Stimulated activated CD8-positive, alpha-beta memory T cell treated with anti-CD3 and anti-CD28 coated beads, Interleukin-15, amount 100 ng/mL, for 24 hours (primary cell): ENCODE measurements around the gene CDH4.

Experiments
- DNase-seq: peaks from one replicate; pipeline ENCODE4 v3.0.0-alpha.2; 2020; ENCODE audit warnings: low read depth

Gene CDH4

GRCh38 chr20:61516346-61517208 lies 264.5 kb downstream of the CDH4 start:
- DNase-seq = no peak

DNA sequence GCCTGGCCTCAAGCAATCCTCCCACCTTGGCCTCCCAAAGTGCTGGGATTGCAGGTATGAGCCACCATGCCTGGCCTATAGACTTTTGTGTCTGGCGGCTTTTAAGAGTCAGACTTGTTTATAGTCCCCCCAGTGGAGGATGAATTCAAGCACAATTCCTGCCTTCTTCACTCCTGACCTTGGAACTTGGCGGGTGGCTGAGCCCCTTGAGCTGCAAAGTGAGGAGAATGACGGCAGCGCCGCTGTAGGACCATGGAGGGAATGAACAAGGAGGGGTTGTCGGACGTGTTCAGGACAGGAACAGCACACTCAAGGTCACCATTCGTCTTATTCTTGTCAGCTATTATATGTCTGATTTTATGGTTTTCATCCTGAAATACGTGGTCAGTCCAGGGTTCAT lies 265.4 kb downstream of the CDH4 start:
- no peak for DNase-seq

GRCh38 chr20:61518424-61518951 lies 266.4 kb downstream of the CDH4 start:
- DNase-seq = no peak

DNA sequence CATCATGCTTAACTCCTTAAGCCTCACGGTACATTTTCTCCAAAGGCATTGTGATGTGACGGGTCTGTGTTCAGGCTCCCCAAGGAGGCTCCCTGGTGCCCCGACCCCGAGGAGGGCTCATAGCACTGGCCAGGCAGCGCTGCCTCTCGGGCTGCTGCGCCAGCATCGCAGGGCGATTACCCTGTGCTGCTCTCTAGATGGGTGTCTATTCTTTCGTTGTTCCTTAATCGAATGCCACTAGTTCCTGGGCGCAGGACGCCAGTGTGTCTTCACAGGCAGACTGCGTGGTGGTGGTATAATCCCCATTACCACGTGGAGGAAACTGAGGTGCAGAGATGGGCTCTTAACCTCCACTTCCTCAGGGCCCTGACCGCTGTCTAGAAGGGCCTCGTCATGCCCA lies 267.4 kb downstream of the CDH4 start:
- no peak for DNase-seq

GRCh38 chr20:61520076-61520892 lies 268.2 kb downstream of the CDH4 start:
- no peak for DNase-seq

DNA sequence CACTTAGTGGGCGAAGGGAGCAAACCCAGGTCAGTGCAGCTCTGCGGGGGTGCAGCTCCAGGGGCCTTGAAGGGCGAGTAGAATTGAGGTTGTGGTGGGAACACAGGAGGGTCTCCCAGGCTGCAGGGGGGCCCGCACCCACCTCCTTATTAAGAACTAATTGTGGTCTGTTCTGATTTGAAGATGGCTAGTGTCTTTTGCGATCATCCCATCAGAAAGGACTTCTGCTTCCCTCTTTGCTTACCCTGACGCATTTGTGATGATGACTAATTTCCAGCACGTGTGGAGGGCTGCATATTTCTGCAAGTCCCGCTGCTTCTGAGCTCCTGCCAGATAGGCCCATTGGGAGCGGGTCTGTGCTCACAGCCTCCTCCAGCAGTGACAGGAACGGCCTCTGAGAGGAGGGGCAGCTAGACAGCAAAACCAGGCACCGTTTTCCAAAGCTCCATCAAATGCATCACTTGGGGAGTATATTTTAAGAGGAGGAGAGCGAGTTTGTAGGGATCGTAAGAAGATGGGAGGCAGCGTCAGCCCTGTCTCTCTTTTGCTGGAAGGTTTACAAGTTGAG lies 268.9 kb downstream of the CDH4 start:
- no peak for DNase-seq

DNA sequence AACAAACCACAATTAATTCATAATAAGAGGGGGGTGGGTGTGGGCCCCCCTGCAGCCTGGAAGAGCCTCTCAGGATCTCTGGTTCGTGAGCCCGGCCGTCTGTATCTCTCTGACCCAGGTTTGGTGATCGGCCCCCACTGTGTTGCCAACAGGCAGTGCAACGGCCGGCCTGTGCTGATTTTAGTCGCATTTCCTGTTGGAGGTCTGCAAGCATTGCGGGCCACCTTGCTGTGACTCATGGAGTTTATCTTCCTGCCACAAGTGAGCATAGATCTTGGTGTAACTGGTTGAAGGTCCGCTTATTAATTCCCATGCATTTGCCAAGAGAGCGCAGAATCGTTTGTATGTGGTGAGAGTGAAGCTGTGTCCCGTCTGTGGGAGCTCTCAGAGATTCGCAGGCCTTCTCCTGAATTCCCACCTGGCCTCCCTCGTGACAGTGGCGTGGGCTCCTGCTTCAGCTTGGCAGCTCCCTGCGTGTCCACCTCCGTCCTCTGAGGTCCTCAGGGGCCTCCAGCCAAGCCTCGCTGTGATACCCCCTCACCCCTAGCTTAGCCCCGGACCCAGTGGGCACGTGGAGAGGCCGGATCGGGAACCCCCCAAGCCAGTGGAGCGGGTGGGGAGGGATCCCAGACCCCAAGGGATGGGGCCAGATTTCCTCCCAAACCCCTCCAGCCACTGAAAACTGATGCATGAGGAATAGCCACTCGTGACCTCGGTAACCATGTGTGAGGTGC lies 269.8 kb downstream of the CDH4 start:
- DNase-seq = no peak

GRCh38 chr20:61522498-61523090 lies 270.5 kb downstream of the CDH4 start:
- DNase-seq = no peak

GRCh38 chr20:61523145-61523544 lies 271.1 kb downstream of the CDH4 start:
- no peak for DNase-seq

GRCh38 chr20:61524951-61525666 lies 273.0 kb downstream of the CDH4 start:
- no peak for DNase-seq

- no peak for DNase-seq
Observed at GRCh38 chr20:61525781-61526431, 273.8 kb downstream of the CDH4 start.

DNA sequence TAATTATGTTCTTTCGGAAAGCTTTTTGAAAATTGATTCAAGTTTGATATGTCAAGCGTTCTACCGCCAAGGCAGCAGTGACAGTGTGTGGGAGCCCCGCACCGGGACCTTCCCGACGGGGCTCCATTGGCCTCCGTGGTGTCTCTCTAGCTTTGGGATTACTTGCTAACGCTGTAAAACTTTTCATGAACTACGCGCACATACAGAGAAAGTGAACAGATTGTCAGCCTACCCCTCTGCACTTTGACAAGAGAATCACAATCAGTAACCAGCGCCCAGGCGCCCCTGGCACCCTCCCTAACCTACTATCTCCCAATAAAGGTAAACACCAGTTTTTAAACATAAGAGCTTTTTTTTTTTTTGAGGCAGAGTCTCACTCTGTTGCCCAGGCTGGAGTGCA lies 274.8 kb downstream of the CDH4 start:
- DNase-seq = no peak

DNA sequence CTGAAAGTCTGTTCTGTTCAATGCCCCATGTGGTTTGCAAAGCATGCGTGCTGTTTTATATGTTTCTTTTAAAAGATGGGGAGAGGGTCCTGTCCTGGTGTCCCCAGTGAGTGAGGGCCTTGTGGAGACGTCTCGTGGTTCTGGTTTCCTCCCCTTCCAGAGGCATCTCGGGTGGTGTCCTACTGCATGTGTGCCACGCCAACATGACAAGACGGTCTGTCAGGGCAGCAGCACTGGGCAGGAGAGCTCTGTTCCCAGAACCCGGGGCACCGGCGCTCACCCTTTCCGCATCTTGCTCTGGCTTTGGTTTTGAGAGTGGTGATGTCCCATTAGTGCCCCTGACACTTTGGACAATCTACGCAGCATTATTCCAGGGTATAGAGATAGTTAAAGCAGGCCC lies 275.6 kb downstream of the CDH4 start:
- no peak for DNase-seq

DNA sequence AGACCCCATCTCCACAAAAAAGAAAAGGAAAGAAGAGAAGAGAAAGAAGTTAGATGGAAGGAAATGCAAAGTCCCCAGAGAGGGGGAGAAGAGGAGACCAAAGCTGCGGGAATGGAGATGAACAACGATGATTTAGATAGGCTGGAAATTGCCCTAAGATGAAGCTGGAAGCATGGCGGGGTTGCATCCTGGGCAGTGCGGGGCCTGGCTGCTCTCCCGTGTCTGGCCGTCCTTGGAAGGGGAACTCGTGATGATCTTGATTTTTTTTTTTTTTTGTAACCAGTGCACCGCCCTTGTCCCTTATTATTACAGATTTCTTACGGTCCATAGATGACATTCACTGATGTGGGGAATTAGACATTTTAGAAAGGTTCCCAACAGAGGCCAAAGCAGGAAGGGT lies 276.5 kb downstream of the CDH4 start:
- no peak for DNase-seq

- DNase-seq = no peak
Observed at GRCh38 chr20:61529354-61529753, 277.3 kb downstream of the CDH4 start.

GRCh38 chr20:61531553-61532345 lies 279.7 kb downstream of the CDH4 start:
- DNase-seq = no peak

- DNase-seq = no peak
Observed at GRCh38 chr20:61532736-61533135, 280.7 kb downstream of the CDH4 start.

DNA sequence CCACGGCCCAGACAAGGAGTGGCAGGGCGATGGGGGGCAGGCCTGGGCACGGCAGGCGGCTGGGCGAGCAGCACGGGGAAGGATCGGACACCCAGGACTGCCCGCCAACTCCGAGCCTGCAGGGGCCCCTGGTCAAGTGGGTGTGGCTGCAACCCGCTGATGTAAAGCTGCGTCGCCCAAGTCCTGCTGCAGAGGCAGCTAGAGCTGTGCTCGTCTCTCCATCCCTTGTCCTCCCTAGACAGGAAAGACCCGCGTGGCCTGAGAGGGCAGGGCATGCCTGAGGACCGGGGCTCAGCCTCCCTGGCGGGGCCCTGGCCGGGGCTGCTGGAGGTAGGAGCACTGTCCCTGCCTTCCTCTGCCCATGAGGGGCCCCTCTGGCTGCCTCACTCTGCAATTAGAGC lies 281.2 kb downstream of the CDH4 start:
- no peak for DNase-seq

- no peak for DNase-seq
Observed at GRCh38 chr20:61534346-61534745, 282.3 kb downstream of the CDH4 start.

GRCh38 chr20:61535091-61535490 lies 283.0 kb downstream of the CDH4 start:
- no peak for DNase-seq
